Spleen (tissue), 7 donors: ENCODE data around the gene ARSB.

Source experiments
- CTCF ChIP-seq, 11 experiments: fragments of 200-600 bp in 7 of 11; fragments of 450-650 bp in 4 of 11; sonication (generic) in 4 of 11; IDR thresholded peaks in 8 of 11; conservative IDR thresholded peaks in 3 of 11; 1 replicate in 7 of 11; 2 replicates in 4 of 11; pipeline versions ENCODE4 v1.4.0 to v1.8.0; 2016 to 2021; ENCODE audit warnings: antibody characterized with exemption in 11 of 11, inconsistent platforms in 4 of 11, mild to moderate bottlenecking in 1 of 11
- POLR2A ChIP-seq, 3 donors: fragments of 450-650 bp; IDR thresholded peaks; one replicate each; pipeline ENCODE4 v1.5.1; 2017; ENCODE audit warnings: antibody characterized with exemption in 3 of 3, mild to moderate bottlenecking in 1 of 3
- POLR2AphosphoS5 ChIP-seq, 3 donors: sonication (generic); formaldehyde crosslinking; IDR thresholded peaks; one replicate each; pipeline ENCODE4 v1.5.1; 2017; ENCODE audit warnings: antibody characterized with exemption in 3 of 3
- donor health status: DM: no; HTN: no; CAD: no; lungs with moderate emphysema.
- donor health status: DM: no; HTN: no; CAD: no.
- donor health status: DM: no; HTN: no; CAD: no.

- no peak for TF ChIP-seq POLR2A (IDR thresholded peaks at IDR 0.05)
- TF ChIP-seq POLR2AphosphoS5 (IDR thresholded peaks at IDR 0.05), result no peak
- no peak for TF ChIP-seq CTCF (IDR thresholded peaks at IDR 0.05 in 8 of 11, conservative IDR thresholded peaks at IDR 0.05 in 3 of 11)
Measured at GRCh38 chr5:78961743-78962142, 23.4 kb downstream of the ARSB start.
